D721Med (cell line): ENCODE measurements around the gene LRRC74B.
A peak's percentile ranks its signal among the peaks of the same experiment; 100 is the strongest.

Source experiments
- DNase-seq: peaks from one replicate; pipeline ENCODE4 v3.0.0; 2011; ENCODE audit warnings: low spot score; ENCODE audit not compliant: insufficient read length
- FAIRE-seq: peaks from 2 replicates; lab custom pipeline; 2011; peaks lifted over from hg19 to GRCh38; lab: Jason Lieb, UNC
- TF ChIP-seq, protein P1 (sequence below): IDR thresholded peaks from 2 replicates; pipeline ENCODE4 v1.5.1; 2012; ENCODE audit warnings: mild to moderate bottlenecking, control low read depth; ENCODE audit not compliant: insufficient read depth; ENCODE audit errors: missing control alignments

The LRRC74B gene

DNA sequence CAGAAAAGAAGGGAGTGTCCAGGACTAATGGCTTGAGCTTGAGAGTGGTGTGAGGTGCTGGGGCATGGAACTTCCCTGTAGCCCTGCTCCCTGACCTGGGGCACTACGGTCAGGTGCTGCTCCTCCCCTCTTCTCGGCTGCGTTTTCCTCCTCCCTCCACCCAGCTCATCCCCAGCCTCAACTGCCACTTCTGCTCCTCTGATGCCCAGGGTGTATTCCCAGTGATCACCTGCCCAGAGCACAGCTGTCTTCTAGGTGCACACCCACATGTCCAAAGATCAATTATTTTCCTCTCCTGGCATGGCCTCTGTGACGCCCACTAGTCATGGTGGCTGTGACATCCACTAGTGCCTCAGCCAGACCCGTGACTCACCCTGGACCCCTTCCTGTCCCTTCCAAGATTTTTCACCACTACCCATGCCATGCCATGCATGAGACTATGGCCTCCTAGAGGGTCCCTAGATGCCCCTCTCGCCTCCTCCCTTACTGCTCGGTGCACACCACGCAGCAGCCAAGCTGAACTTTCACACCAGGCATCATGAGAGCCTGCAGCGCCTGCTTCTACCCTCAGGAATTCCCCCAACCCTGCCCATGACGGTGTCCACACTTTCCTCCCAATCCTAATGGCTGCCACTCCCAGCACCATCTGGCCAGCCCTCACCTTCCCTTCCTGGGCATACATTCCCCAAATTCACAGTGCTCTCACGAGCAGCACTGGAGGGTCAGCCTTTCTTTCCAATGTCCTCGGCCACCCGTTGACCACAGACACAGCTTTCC lies 28.9 kb upstream of the LRRC74B start:
- TF ChIP-seq, protein P1, sequence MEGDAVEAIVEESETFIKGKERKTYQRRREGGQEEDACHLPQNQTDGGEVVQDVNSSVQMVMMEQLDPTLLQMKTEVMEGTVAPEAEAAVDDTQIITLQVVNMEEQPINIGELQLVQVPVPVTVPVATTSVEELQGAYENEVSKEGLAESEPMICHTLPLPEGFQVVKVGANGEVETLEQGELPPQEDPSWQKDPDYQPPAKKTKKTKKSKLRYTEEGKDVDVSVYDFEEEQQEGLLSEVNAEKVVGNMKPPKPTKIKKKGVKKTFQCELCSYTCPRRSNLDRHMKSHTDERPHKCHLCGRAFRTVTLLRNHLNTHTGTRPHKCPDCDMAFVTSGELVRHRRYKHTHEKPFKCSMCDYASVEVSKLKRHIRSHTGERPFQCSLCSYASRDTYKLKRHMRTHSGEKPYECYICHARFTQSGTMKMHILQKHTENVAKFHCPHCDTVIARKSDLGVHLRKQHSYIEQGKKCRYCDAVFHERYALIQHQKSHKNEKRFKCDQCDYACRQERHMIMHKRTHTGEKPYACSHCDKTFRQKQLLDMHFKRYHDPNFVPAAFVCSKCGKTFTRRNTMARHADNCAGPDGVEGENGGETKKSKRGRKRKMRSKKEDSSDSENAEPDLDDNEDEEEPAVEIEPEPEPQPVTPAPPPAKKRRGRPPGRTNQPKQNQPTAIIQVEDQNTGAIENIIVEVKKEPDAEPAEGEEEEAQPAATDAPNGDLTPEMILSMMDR = no peak
- no peak for FAIRE-seq

DNA sequence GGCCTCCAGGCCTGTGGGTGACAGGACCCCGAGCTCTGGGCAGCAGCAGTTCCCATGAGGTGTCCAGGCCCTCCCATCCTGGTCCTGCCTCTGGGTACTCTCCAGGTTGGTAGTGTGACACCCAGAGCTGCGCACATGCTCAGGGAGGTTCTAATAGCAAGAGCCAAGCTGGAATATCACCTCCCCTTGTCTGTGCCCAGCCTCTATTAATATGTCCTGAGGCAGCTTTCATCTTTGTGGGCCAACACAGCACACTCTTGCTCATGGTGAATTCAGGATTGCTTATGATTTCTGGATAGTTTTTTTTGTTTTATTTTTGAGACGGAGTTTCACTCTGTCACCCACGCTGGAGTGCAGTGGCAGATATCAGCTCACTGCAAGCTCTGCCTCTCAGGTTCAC lies 27.4 kb upstream of the LRRC74B start:
- TF ChIP-seq, protein P1 = no peak
- no peak for FAIRE-seq
- DNase-seq = no peak

More for the DNA sequence above, 28.9 kb upstream of the LRRC74B start:
- DNase-seq = no peak

DNA sequence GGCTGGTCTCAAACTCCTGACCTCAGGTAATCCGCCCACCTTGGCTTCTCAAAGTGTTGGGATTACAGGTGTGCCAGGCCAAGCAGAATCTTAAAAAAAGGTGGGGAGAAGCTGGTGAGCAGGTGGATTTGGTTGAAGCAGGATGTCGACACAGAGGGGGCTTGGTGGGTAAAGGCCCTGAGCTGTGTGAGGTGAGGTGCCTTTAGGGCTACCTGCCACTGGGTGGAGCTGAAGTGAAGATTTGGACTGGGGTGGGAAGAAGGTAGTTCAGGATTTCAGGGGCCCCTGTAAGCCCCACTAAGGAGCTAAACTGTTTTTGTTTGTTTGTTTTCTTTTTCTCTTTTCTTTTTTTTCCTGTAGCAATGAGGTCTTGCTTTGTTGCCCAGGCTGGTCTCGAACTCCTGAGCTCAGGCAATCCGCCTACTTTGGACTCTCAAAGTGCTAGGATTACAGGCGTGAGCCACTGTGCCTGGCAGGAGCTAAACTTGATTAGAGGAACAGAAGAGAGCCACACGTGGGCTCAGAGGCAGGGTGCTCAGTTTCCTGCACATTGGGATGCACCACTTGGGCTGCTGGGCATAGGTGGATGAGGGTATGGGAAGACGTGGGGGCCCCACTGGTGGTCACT lies 24.8 kb upstream of the LRRC74B start:
- TF ChIP-seq, protein P1 = peak; percentile 42
- DNase-seq = peak; percentile 82
- FAIRE-seq = no peak

DNA sequence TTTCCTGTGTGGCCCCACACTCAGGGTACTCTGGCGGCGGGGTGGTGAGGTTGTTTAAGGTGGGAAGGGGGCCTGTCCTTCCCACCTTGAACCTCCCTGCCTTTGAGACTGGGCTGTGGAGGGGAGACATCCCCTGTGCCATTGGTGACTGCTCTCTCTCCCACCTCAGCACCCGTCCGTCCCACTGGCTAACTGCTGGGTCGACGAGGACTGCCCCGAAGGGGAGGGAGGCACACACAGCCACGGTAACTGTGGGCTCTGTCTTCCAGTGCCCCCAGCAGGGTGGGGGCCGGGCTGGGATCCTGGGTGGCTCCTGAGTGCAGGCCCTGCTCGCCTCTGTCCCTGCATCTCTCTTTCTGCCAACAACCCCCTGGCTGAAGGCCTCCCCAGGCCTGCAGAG lies 23.2 kb upstream of the LRRC74B start:
- FAIRE-seq (no peak), DNase-seq (no peak)

DNA sequence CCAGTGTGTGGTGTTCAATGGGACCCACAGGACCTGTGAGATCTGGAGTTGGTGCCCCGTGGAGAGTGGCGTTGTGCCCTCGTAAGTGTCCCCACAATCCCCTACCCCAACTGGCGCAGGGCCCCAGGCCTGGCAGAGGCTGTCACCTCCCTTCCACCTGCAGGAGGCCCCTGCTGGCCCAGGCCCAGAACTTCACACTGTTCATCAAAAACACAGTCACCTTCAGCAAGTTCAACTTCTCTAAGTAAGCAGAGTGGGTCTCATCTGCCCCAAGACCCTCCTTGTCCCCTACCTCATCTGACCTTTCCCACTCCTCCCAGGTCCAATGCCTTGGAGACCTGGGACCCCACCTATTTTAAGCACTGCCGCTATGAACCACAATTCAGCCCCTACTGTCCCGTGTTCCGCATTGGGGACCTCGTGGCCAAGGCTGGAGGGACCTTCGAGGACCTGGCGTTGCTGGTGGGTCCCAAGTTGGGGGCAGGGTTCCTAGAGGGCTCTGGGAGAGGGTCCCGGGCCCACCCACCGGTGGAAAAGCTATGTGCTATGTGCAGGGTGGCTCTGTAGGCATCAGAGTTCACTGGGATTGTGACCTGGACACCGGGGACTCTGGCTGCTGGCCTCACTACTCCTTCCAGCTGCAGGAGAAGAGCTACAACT lies 22.7 kb upstream of the LRRC74B start:
- TF ChIP-seq, protein P1 = no peak
- DNase-seq = no peak
- no peak for FAIRE-seq

More for the DNA sequence above, 23.2 kb upstream of the LRRC74B start:
- TF ChIP-seq, protein P1 = no peak

DNA sequence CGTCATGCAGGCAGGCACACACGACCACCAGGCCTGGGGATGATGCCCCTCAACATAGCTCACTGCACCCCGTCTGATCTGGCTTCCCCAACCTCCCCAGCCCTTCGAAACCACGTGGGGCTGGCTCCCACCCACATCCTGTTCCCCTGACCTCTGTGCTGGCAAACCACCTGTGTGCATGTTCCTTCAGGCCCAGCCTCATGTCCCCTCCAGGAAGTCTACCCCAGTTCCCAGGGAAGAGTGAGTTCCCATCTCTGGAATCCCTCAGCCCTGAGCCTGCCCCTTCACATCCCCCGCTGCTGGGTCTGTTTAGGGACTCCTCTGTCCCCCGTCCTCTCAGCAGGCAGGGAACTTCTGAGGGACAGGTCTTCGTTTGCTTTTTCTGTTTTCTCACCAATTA lies 20.5 kb upstream of the LRRC74B start:
- DNase-seq = no peak
- TF ChIP-seq, protein P1 = no peak
- no peak for FAIRE-seq
